OCI-LY1 (cell line): ENCODE measurements around the gene IKBIP.

ENCODE experiments used
- CTCF ChIP-seq: fragments of 200-600 bp; sonication (generic), shearing (Covaris generic); IDR thresholded peaks from 2 replicates; pipeline ENCODE4 v1.5.1; 2017; ENCODE audit warnings: mild to moderate bottlenecking, antibody characterized with exemption, low read length, moderate library complexity, mixed read lengths
- EZH2 ChIP-seq: fragments of 200-600 bp; sonication (generic), shearing (Covaris generic); IDR thresholded peaks from 2 replicates; pipeline ENCODE4 v1.8.0; 2017; ENCODE audit warnings: borderline replicate concordance, mixed run types, mild to moderate bottlenecking, antibody characterized with exemption, low read length, moderate library complexity, mixed read lengths

DNA sequence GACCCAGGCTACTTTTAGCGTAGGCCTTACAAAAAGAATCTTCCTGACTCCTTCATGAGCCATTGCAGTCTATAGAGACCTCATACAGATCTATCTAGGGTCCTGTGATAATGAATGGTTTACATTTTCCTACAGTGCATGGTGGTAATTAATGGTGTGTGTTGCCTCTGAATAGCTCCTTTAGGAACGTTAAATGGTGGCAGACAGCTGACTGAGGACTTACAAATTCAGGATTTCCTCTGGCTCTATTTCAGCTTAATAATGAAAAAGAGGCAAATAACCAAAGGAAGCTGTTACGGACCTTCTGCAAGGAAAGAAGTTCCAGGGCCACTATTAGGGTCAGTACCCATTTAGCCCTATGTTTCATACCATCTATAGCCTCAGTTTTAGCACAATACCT, 5.1 kb downstream of the IKBIP start:
- no peak for TF ChIP-seq CTCF
- TF ChIP-seq EZH2 = no peak
